Hepatocyte (in vitro differentiated cells): Measurements from ENCODE around the gene CILP2.

Experiments
- EZH2 ChIP-seq: fragments of 200-600 bp; sonication (generic); IDR thresholded peaks from 2 replicates; pipeline ENCODE4 v1.6.1; 2016; ENCODE audit warnings: antibody characterized with exemption, mild to moderate bottlenecking, borderline replicate concordance
- EZH2phosphoT487 ChIP-seq: fragments of 200-600 bp; sonication (generic); IDR thresholded peaks from one replicate; pipeline ENCODE4 v1.6.1; 2018; ENCODE audit warnings: antibody characterized with exemption, mild to moderate bottlenecking, low read depth, moderate library complexity; ENCODE audit not compliant: unreplicated experiment, severe bottlenecking
- TF ChIP-seq, protein P1 (sequence below): fragments of 200-600 bp; sonication (generic); IDR thresholded peaks from 2 replicates; pipeline ENCODE4 v1.5.1; 2016; ENCODE audit warnings: antibody characterized with exemption, mild to moderate bottlenecking; ENCODE audit not compliant: poor library complexity

- TF ChIP-seq, protein P1, sequence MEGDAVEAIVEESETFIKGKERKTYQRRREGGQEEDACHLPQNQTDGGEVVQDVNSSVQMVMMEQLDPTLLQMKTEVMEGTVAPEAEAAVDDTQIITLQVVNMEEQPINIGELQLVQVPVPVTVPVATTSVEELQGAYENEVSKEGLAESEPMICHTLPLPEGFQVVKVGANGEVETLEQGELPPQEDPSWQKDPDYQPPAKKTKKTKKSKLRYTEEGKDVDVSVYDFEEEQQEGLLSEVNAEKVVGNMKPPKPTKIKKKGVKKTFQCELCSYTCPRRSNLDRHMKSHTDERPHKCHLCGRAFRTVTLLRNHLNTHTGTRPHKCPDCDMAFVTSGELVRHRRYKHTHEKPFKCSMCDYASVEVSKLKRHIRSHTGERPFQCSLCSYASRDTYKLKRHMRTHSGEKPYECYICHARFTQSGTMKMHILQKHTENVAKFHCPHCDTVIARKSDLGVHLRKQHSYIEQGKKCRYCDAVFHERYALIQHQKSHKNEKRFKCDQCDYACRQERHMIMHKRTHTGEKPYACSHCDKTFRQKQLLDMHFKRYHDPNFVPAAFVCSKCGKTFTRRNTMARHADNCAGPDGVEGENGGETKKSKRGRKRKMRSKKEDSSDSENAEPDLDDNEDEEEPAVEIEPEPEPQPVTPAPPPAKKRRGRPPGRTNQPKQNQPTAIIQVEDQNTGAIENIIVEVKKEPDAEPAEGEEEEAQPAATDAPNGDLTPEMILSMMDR = no peak
- TF ChIP-seq EZH2 (no peak), EZH2phosphoT487 (no peak)
Observed at GRCh38 chr19:19532806-19533701, 5.0 kb upstream of the CILP2 start.
